ENCODE measurements around the gene FRS3. TPM values are rescaled to one million over a fixed set of nuclear protein-coding genes. Genes with fewer than 3 reads are reported as not detected.

FRS3 gene
- total and polyA plus RNA-seq, 9 of the 15 experiments (the other 6 are each of a cell fraction or from before 2014, with no cell fraction given), result 0.03 to 3.7 (median 1.6) TPM

GRCh38 chr6:41787219-41787917 is 7.7 kb upstream of the FRS3 start, which contains the start of gene TOMM6 (continued):
- TF ChIP-seq ZNF584 (CRISPR knock-in tag; IDR thresholded peaks at IDR 0.05; ENCODE audit: low read depth) (no peak), ZNF134 (CRISPR knock-in tag; conservative IDR thresholded peaks at IDR 0.05) (0 out of 2 replicates have a peak, but pooled peaks have one; percentile 16), KLF16 (IDR thresholded peaks at IDR 0.05) (no peak), CSDE1 (IDR thresholded peaks at IDR 0.05) (peak in 1 of 2 experiments; percentile 73; a peak in 1 of 4 replicates), DIDO1 (tag; IDR thresholded peaks at IDR 0.05; ENCODE audit: low read depth) (peak; percentile 88), ZNF644 (tag; IDR thresholded peaks at IDR 0.05; ENCODE audit: low read depth) (no peak; the same call in 1 of the 2 replicates), KAT8 (IDR thresholded peaks at IDR 0.05; ENCODE audit: low read depth) (peak; percentile 13; the same call in 1 of the 2 replicates), SIN3A (IDR thresholded peaks at IDR 0.05; ENCODE audit: borderline replicate concordance in 2 of 2, control insufficient read depth in 1 of 2, low read depth in 2 of 2, low read length in 2 of 2) (peak; percentile 95 to 98), NRF1 (conservative IDR thresholded peaks at IDR 0.05 in 1 of 2, IDR thresholded peaks at IDR 0.05 in 1 of 2) (peak; percentile 64 to 74), SREBF2 (CRISPR knock-in tag; IDR thresholded peaks at IDR 0.05) (no peak), U2AF1 (optimal IDR thresholded peaks at IDR 0.05; ENCODE audit: low read depth, low read length) (no peak), ZNF324 (CRISPR knock-in tag; IDR thresholded peaks at IDR 0.05) (no peak), RBM22 (IDR thresholded peaks at IDR 0.05; ENCODE audit: low read depth, low read length, poor library complexity, severe bottlenecking) (peak; percentile 85), RFX5 (IDR thresholded peaks at IDR 0.05; ENCODE audit: low read depth, low read length) (no peak), RB1 (IDR thresholded peaks at IDR 0.05; ENCODE audit: low read depth) (peak; percentile 89), KDM1A (IDR thresholded peaks at IDR 0.05) (no peak), CREB1 (IDR thresholded peaks at IDR 0.05) (peak; percentile 97), CREB1 (CRISPR knock-in tag; IDR thresholded peaks at IDR 0.05) (peak; percentile 99), PTBP1 (IDR thresholded peaks at IDR 0.05; ENCODE audit: low read depth, low read length) (0 out of 2 replicates have a peak, but pooled peaks have one; percentile 54), THAP7 (CRISPR knock-in tag; IDR thresholded peaks at IDR 0.05) (0 out of 2 replicates have a peak, but pooled peaks have one; percentile 72), ZNF263 (CRISPR knock-in tag; IDR thresholded peaks at IDR 0.05; ENCODE audit: borderline replicate concordance) (no peak), STAG1 (CRISPR knock-in tag; IDR thresholded peaks at IDR 0.05; ENCODE audit: borderline replicate concordance) (0 out of 2 replicates have a peak, but pooled peaks have one; percentile 52), ELF2 (CRISPR knock-in tag; IDR thresholded peaks at IDR 0.05) (peak; percentile 93), ZNF175 (CRISPR knock-in tag; IDR thresholded peaks at IDR 0.05; ENCODE audit: low read depth) (no peak), ZNF717 (CRISPR knock-in tag; IDR thresholded peaks at IDR 0.05) (no peak), ASH1L (IDR thresholded peaks at IDR 0.05; ENCODE audit: borderline replicate concordance, low read depth, partially characterized antibody) (peak; percentile 44), ID3 (CRISPR knock-in tag; IDR thresholded peaks at IDR 0.05) (no peak), ID3 (tag; IDR thresholded peaks at IDR 0.05) (no peak; the same call in 1 of the 2 replicates), JUN (IDR thresholded peaks at IDR 0.05; ENCODE audit: borderline replicate concordance, low read depth, low read length) (peak; percentile 68; the same call in 1 of the 2 replicates), JUN (CRISPR knock-in tag; IDR thresholded peaks at IDR 0.05; ENCODE audit: borderline replicate concordance) (no peak; the same call in 1 of the 2 replicates), CTBP1 (IDR thresholded peaks at IDR 0.05; ENCODE audit: borderline replicate concordance) (peak; percentile 94)

Measured in K562 (cell line).